DOHH2 (cell line): ENCODE data around the gene PIGZ.

Source experiments
- H3F3A ChIP-seq: fragments of 200-600 bp; sonication (generic), shearing (Covaris generic); 2 replicates; pipeline ENCODE4 v1.6.0; 2016; ENCODE audit warnings: antibody characterized with exemption, mild to moderate bottlenecking; ENCODE audit not compliant: control insufficient read depth, insufficient read depth
- H3K27ac ChIP-seq: fragments of 200-600 bp; sonication (generic); 2 replicates; pipeline ENCODE4 v1.5.1; 2014; ENCODE audit warnings: low read depth, mild to moderate bottlenecking, low read length, moderate library complexity
- H3K27me3 ChIP-seq: fragments of 200-600 bp; sonication (generic); 2 replicates; pipeline ENCODE4 v1.6.1; 2014; ENCODE audit warnings: mild to moderate bottlenecking, low read length, mixed read lengths; ENCODE audit not compliant: control insufficient read depth
- H3K36me3 ChIP-seq: fragments of 200-600 bp; sonication (generic); 2 replicates; pipeline ENCODE4 v1.6.1; 2014; ENCODE audit warnings: mild to moderate bottlenecking, low read length, moderate library complexity, mixed read lengths; ENCODE audit not compliant: control insufficient read depth
- H3K4me1 ChIP-seq: fragments of 200-600 bp; sonication (generic); 2 replicates; pipeline ENCODE4 v1.6.1; 2014; ENCODE audit warnings: mild to moderate bottlenecking, low read length, mixed read lengths; ENCODE audit not compliant: control insufficient read depth
- H3K4me2 ChIP-seq: fragments of 200-600 bp; sonication (generic); 2 replicates; pipeline ENCODE4 v1.6.0; 2014; ENCODE audit warnings: mild to moderate bottlenecking, low read length, moderate library complexity
- H3K4me3 ChIP-seq: fragments of 200-600 bp; sonication (generic); 2 replicates; pipeline ENCODE4 v1.5.1; 2014; ENCODE audit warnings: mild to moderate bottlenecking, low read length, mixed read lengths
- H3K79me2 ChIP-seq: fragments of 200-600 bp; sonication (generic); 2 replicates; pipeline ENCODE4 v1.6.1; 2014; ENCODE audit warnings: mild to moderate bottlenecking, low read length, mixed read lengths; ENCODE audit not compliant: control insufficient read depth
- H3K9me2 ChIP-seq: fragments of 200-600 bp; sonication (generic); replicated peaks from 2 replicates; pipeline ENCODE4 v1.6.1; 2014; ENCODE audit warnings: mild to moderate bottlenecking, low read length, mixed read lengths; ENCODE audit not compliant: control insufficient read depth
- H3K9me3 ChIP-seq: fragments of 200-600 bp; sonication (generic); 2 replicates; pipeline ENCODE4 v1.6.1; 2014; ENCODE audit warnings: antibody characterized with exemption, low read length, mixed read lengths; ENCODE audit not compliant: control insufficient read depth, insufficient read depth
- H4K20me1 ChIP-seq: fragments of 200-600 bp; sonication (generic); 2 replicates; pipeline ENCODE4 v1.6.0; 2014; ENCODE audit warnings: low read depth, mild to moderate bottlenecking, antibody characterized with exemption, low read length, moderate library complexity; ENCODE audit not compliant: control insufficient read depth, insufficient read depth
- CTCF ChIP-seq: fragments of 200-600 bp; sonication (generic); IDR thresholded peaks from one replicate; pipeline ENCODE4 v1.5.1; 2014; ENCODE audit warnings: antibody characterized with exemption, mild to moderate bottlenecking, low read depth, low read length; ENCODE audit not compliant: poor library complexity, severe bottlenecking
- EZH2phosphoT487 ChIP-seq: fragments of 200-600 bp; sonication (generic); IDR thresholded peaks from 2 replicates; pipeline ENCODE4 v1.6.1; 2017; ENCODE audit warnings: borderline replicate concordance, mild to moderate bottlenecking, antibody characterized with exemption, low read length, moderate library complexity, mixed read lengths

Gene PIGZ

DNA sequence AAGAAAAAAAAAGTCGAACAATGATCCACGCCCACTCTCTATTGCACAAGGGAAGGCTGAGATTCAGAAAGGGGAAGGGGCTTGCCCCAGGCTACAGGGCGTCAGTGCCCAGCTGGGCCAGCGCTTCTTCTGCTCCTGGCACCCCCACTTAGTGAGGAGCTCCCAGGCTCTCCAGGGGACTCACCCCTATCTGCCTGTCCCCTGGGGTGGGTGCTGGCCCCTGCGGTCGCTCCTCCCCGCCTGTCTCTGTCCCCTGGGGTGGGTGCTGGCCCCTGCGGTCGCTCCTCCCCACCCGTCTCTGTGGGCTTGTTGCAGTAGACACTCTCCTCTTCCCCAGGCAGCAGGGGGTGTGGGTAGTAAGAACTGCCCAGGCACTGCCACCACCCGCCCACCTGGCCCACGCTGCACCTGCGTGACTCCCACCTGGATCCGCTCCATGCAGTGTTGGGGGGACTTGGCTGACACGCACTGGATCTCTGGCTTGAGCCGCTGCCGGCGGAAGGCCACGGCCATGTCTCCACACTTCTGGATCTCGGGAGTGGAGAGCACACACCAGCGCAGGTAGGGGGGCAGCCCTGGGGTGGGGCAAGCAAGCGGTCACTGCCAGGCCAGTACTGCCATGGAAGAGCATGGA lies 46.4 kb upstream of the PIGZ start:
- TF ChIP-seq CTCF (no peak), EZH2phosphoT487 (no peak)

DNA sequence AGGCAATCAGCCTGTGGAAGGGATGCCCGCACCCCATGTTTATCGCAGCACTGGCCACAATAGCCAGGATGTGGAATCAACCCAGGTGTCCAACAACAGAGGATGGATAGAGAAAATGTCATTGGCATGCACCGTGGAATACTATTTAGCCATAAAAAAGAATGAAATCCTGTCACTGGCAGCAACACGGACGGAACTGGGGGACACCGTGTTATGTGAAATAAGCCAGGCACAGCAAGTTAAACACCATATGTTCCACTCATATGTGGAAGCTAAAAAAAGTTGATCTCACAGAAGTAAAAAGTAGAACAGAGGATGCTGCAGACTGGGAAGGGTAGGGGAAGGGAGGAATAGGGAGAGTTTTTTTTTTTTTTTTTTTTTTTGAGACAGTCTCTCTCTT lies 45.4 kb upstream of the PIGZ start:
- Histone ChIP-seq H3K27me3 (no peaks in the 10 kb centered on the region), H3F3A (no peaks in the 10 kb centered on the region), H4K20me1 (no peaks in the 10 kb centered on the region), H3K36me3 (no peaks in the 10 kb centered on the region), H3K4me1 (no peaks in the 10 kb centered on the region), H3K79me2 (no peaks in the 10 kb centered on the region), H3K4me3 (no peak overlapping the region), H3K4me2 (no peak overlapping the region), H3K9me2 (no peaks in the 10 kb centered on the region), H3K9me3 (no peaks in the 10 kb centered on the region), H3K27ac (no peak overlapping the region)
- TF ChIP-seq CTCF (no peak), EZH2phosphoT487 (no peak)

More for the DNA sequence above, 46.4 kb upstream of the PIGZ start:
- Histone ChIP-seq H3K4me2 (no peak overlapping the region), H3K36me3 (no peaks in the 10 kb centered on the region), H3F3A (no peaks in the 10 kb centered on the region), H4K20me1 (no peaks in the 10 kb centered on the region), H3K4me1 (no peaks in the 10 kb centered on the region), H3K9me3 (no peaks in the 10 kb centered on the region), H3K27me3 (peaks cover under 1% of the 10 kb centered on the region; the same call in 1 of the 2 replicates), H3K79me2 (no peaks in the 10 kb centered on the region), H3K9me2 (no peaks in the 10 kb centered on the region), H3K27ac (no peak overlapping the region), H3K4me3 (no peak overlapping the region)

DNA sequence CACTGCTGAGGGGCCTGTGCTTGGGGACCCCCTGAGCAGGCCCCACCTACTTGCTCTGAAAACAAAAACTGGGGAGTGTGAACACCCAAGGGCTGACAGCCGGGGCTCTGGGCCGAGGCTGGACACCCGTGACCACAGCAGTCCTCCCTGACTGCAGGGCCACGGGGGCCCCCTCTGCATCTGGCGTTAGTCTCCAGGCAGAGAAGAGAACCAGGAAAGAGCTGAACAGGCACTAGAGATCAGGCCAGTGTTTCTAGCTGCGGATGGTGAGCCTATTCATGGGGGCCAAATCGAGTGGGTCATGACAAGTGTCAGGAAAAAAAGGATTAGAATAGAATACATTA lies 43.9 kb upstream of the PIGZ start:
- no peak overlapping the region for H3K27ac ChIP-seq
- H3K27me3 ChIP-seq = no peaks in the 10 kb centered on the region
- H3K9me2 ChIP-seq = no peaks in the 10 kb centered on the region
- H3K4me3 ChIP-seq = no peak overlapping the region
- TF ChIP-seq EZH2phosphoT487 (no peak), CTCF (no peak)
- H3K79me2 ChIP-seq = no peaks in the 10 kb centered on the region
- H4K20me1 ChIP-seq = no peaks in the 10 kb centered on the region
- H3K9me3 ChIP-seq = no peaks in the 10 kb centered on the region
- no peak overlapping the region for H3K4me2 ChIP-seq
- no peaks in the 10 kb centered on the region for H3K36me3 ChIP-seq
- no peaks in the 10 kb centered on the region for H3F3A ChIP-seq
- H3K4me1 ChIP-seq = no peaks in the 10 kb centered on the region
